OCI-LY1 (cell line): ENCODE results near the gene EPX.

Experiments
- H2AFZ ChIP-seq: fragments of 200-600 bp; sonication (generic), shearing (Covaris generic); 2 replicates; pipeline ENCODE4 v1.6.0; 2014; ENCODE audit warnings: antibody characterized with exemption, mild to moderate bottlenecking, low read length
- H3F3A ChIP-seq: fragments of 200-600 bp; sonication (generic), shearing (Covaris generic); 2 replicates; pipeline ENCODE4 v1.6.0; 2014; ENCODE audit warnings: mild to moderate bottlenecking, antibody characterized with exemption, low read length, moderate library complexity; ENCODE audit not compliant: insufficient read depth
- H3K27ac ChIP-seq: fragments of 200-600 bp; sonication (generic); 2 replicates; pipeline ENCODE4 v1.5.1; 2014; ENCODE audit warnings: low read length, mixed run types, mild to moderate bottlenecking, low read depth; ENCODE audit not compliant: poor library complexity, severe bottlenecking
- H3K27me3 ChIP-seq: fragments of 200-600 bp; sonication (generic); 2 replicates; pipeline ENCODE4 v1.6.0; 2014; ENCODE audit warnings: antibody characterized with exemption, mild to moderate bottlenecking, low read length, moderate library complexity; ENCODE audit not compliant: insufficient read depth
- H3K36me3 ChIP-seq: fragments of 200-600 bp; sonication (generic); 2 replicates; pipeline ENCODE4 v1.6.1; 2014; ENCODE audit warnings: mild to moderate bottlenecking, antibody characterized with exemption, low read length, moderate library complexity, mixed read lengths; ENCODE audit not compliant: insufficient read depth
- H3K4me1 ChIP-seq: fragments of 200-600 bp; sonication (generic); 2 replicates; pipeline ENCODE4 v1.5.1; 2014; ENCODE audit warnings: mild to moderate bottlenecking, low read length, moderate library complexity; ENCODE audit not compliant: insufficient read depth, severe bottlenecking
- H3K4me2 ChIP-seq: fragments of 200-600 bp; sonication (generic), shearing (Covaris generic); 2 replicates; pipeline ENCODE4 v1.6.1; 2014; ENCODE audit warnings: low read length
- H3K4me3 ChIP-seq: fragments of 200-600 bp; sonication (generic); 2 replicates; pipeline ENCODE4 v1.5.1; 2014; ENCODE audit warnings: low read length, low read depth, mild to moderate bottlenecking, mixed read lengths; ENCODE audit not compliant: poor library complexity, severe bottlenecking
- H3K79me2 ChIP-seq: fragments of 200-600 bp; shearing (Covaris generic); 2 replicates; pipeline ENCODE4 v1.6.1; 2016; ENCODE audit warnings: mixed run types, low read length, mixed read lengths; ENCODE audit not compliant: insufficient read depth
- H3K9ac ChIP-seq: fragments of 200-600 bp; sonication (generic), shearing (Covaris generic); 2 replicates; pipeline ENCODE4 v1.6.1; 2014; ENCODE audit warnings: mild to moderate bottlenecking, low read length, mixed read lengths
- H3K9me2 ChIP-seq: fragments of 200-600 bp; sonication (generic), shearing (Covaris generic); 2 replicates; pipeline ENCODE4 v1.6.1; 2014; ENCODE audit warnings: low read depth, mild to moderate bottlenecking, low read length, mixed read lengths
- H3K9me3 ChIP-seq: fragments of 200-600 bp; shearing (Covaris generic); 2 replicates; pipeline ENCODE4 v1.6.1; 2014; ENCODE audit warnings: low read length, mixed read lengths
- H4K20me1 ChIP-seq: fragments of 200-600 bp; sonication (generic), shearing (Covaris generic); 2 replicates; pipeline ENCODE4 v1.6.0; 2016; ENCODE audit warnings: mild to moderate bottlenecking, low read length; ENCODE audit not compliant: insufficient read depth
- CTCF ChIP-seq: fragments of 200-600 bp; sonication (generic), shearing (Covaris generic); IDR thresholded peaks from 2 replicates; pipeline ENCODE4 v1.5.1; 2017; ENCODE audit warnings: mild to moderate bottlenecking, antibody characterized with exemption, low read length, moderate library complexity, mixed read lengths
- EZH2 ChIP-seq: fragments of 200-600 bp; sonication (generic), shearing (Covaris generic); IDR thresholded peaks from 2 replicates; pipeline ENCODE4 v1.8.0; 2017; ENCODE audit warnings: borderline replicate concordance, mixed run types, mild to moderate bottlenecking, antibody characterized with exemption, low read length, moderate library complexity, mixed read lengths

Gene EPX

GRCh38 chr17:58215685-58216084, 23.2 kb downstream of the EPX start:
- Histone ChIP-seq H3F3A (no peaks in the 10 kb centered on the region), H4K20me1 (no peaks in the 10 kb centered on the region), H3K27me3 (no peaks in the 10 kb centered on the region), H3K9me2 (no peaks in the 10 kb centered on the region), H3K4me1 (peaks cover 18% of the 10 kb centered on the region), H3K79me2 (no peaks in the 10 kb centered on the region), H3K4me2 (no peak overlapping the region), H3K9me3 (no peaks in the 10 kb centered on the region), H3K27ac (no peak overlapping the region), H3K36me3 (0 out of 2 replicates have a peak, but pooled peaks cover 3% of the 10 kb centered on the region), H3K9ac (no peak overlapping the region), H3K4me3 (no peak overlapping the region), H2AFZ (no peak overlapping the region)
- TF ChIP-seq CTCF (peak; percentile 38; the same call in 1 of the 2 replicates), EZH2 (no peak)

- H3K27ac ChIP-seq: no peak overlapping the region
- H3K4me2 ChIP-seq: no peak overlapping the region
- no peak for TF ChIP-seq EZH2
- no peak for TF ChIP-seq CTCF
- no peak overlapping the region for H2AFZ ChIP-seq
- no peaks in the 10 kb centered on the region for H3K9me3 ChIP-seq
- H3K9me2 ChIP-seq: no peaks in the 10 kb centered on the region
- H4K20me1 ChIP-seq: no peaks in the 10 kb centered on the region
- H3F3A ChIP-seq: no peaks in the 10 kb centered on the region
- no peak overlapping the region for H3K4me3 ChIP-seq
- H3K79me2 ChIP-seq: no peaks in the 10 kb centered on the region
- peaks cover 18% of the 10 kb centered on the region for H3K4me1 ChIP-seq
- no peaks in the 10 kb centered on the region for H3K36me3 ChIP-seq
- H3K27me3 ChIP-seq: no peaks in the 10 kb centered on the region
- no peak overlapping the region for H3K9ac ChIP-seq
These were observed 25.2 kb downstream of the EPX start for GRCh38 chr17:58217766-58218165.

- Histone ChIP-seq H3K9me3 (no peaks in the 10 kb centered on the region), H3K27me3 (no peaks in the 10 kb centered on the region), H3K36me3 (no peaks in the 10 kb centered on the region; the same call in 1 of the 2 replicates), H3K79me2 (no peaks in the 10 kb centered on the region), H3K9me2 (no peaks in the 10 kb centered on the region), H3K27ac (peak within 1 kb of the TSS; percentile 24), H3K4me1 (peaks cover 18% of the 10 kb centered on the region), H3K4me2 (peak within 1 kb of the TSS; percentile 87), H3K4me3 (peak within 1 kb of the TSS; percentile 67), H4K20me1 (no peaks in the 10 kb centered on the region), H2AFZ (peak within 1 kb of the TSS; percentile 92), H3F3A (no peaks in the 10 kb centered on the region), H3K9ac (peak within 1 kb of the TSS; percentile 69)
- no peak for TF ChIP-seq EZH2
- TF ChIP-seq CTCF: peak; percentile 46
These were observed 26.7 kb downstream of the EPX start, which contains the start of gene MKS1 for GRCh38 chr17:58219007-58219788. Gene MKS1, minus strand, starts transcription at chr17:58219255. Its CDS starts 25 bp downstream, at chr17:58219230.
